ENCODE data around the gene CPA4.

Gene CPA4

GRCh38 chr7:130274983-130275591, 17.9 kb upstream of the CPA4 start:
- DNase-seq (ENCODE audit: low spot score), result peak; percentile 26

- no peak for DNase-seq (ENCODE audit: low spot score)
Measured at GRCh38 chr7:130275826-130276297, 17.1 kb upstream of the CPA4 start.

GRCh38 chr7:130276796-130277762, 15.9 kb upstream of the CPA4 start:
- DNase-seq (ENCODE audit: low spot score), result no peak

- DNase-seq (ENCODE audit: low spot score), result peak; percentile 68
Measured at GRCh38 chr7:130277763-130278643, 15.0 kb upstream of the CPA4 start.

GRCh38 chr7:130278860-130279259, 14.1 kb upstream of the CPA4 start:
- DNase-seq (ENCODE audit: low spot score), result no peak

GRCh38 chr7:130279286-130279685, 13.7 kb upstream of the CPA4 start:
- no peak for DNase-seq (ENCODE audit: low spot score)

GRCh38 chr7:130279906-130280305, 13.1 kb upstream of the CPA4 start:
- no peak for DNase-seq (ENCODE audit: low spot score)

- DNase-seq (ENCODE audit: low spot score), result no peak
Measured at GRCh38 chr7:130281260-130281659, 11.7 kb upstream of the CPA4 start.

GRCh38 chr7:130286881-130287280, 6.1 kb upstream of the CPA4 start:
- no peak for DNase-seq (ENCODE audit: low spot score)

GRCh38 chr7:130288168-130288567, 4.8 kb upstream of the CPA4 start:
- no peak for DNase-seq (ENCODE audit: low spot score)

GRCh38 chr7:130288829-130289228, 4.1 kb upstream of the CPA4 start:
- no peak for DNase-seq (ENCODE audit: low spot score)

- no peak for DNase-seq (ENCODE audit: low spot score)
Measured at GRCh38 chr7:130289478-130289877, 3.5 kb upstream of the CPA4 start.

- no peak for DNase-seq (ENCODE audit: low spot score)
Measured at GRCh38 chr7:130290745-130291144, 2.2 kb upstream of the CPA4 start.

- no peak for DNase-seq (ENCODE audit: low spot score)
Measured at GRCh38 chr7:130293521-130293920, 560 bp downstream of the CPA4 start.

GRCh38 chr7:130294314-130294713, 1.4 kb downstream of the CPA4 start:
- no peak for DNase-seq (ENCODE audit: low spot score)

GRCh38 chr7:130296221-130296951, 3.4 kb downstream of the CPA4 start:
- no peak for DNase-seq (ENCODE audit: low spot score)

GRCh38 chr7:130297628-130298543, 4.9 kb downstream of the CPA4 start:
- DNase-seq (ENCODE audit: low spot score), result no peak

GRCh38 chr7:130298544-130299326, 5.8 kb downstream of the CPA4 start:
- no peak for DNase-seq (ENCODE audit: low spot score)

- no peak for DNase-seq (ENCODE audit: low spot score)
Measured at GRCh38 chr7:130299866-130300265, 6.9 kb downstream of the CPA4 start.

All from iPS-NIHi11 (cell line).